GM13977 (cell line): ENCODE measurements around the gene SYNE1.

Experiments used
- DNase-seq: peaks from one replicate; pipeline ENCODE4 v3.0.0; 2012; ENCODE audit warnings: low spot score
- in situ Hi-C: fragments of 300-500 bp; cut with MboI; formaldehyde crosslinking; loops from one replicate; pipeline ENCODE4 v1.12.0; 2022; ENCODE audit warnings: low sequenced_read_pairs, low pct_unique_long_range_greater_than_20kb, mixed read lengths, inconsistent platforms; ENCODE audit not compliant: unreplicated experiment
- TF ChIP-seq, protein P1 (sequence below): IDR thresholded peaks from 2 replicates; pipeline ENCODE4 v1.5.1; 2012; ENCODE audit warnings: mild to moderate bottlenecking, control low read depth; ENCODE audit not compliant: insufficient read depth; ENCODE audit errors: extremely low read depth, missing control alignments

SYNE1 gene

DNA sequence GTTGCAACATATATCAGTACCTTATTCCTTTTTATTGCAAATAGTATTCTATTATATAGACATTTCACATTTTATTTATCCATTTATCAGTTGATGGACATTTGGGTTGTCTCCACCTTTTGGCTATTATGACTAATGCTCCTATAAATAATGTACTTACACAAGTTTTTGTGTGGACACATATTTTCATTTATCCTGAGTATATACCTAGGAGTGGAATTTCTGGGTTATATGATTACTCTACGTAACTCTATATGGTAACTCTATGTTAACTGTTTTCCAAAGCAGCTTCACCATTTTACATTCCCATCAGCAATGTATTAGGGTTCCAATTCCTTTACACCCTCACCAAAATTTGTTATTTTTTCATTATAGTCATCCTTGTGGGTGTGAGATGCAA is 424.7 kb downstream of the SYNE1 start:
- in situ Hi-C loops, result no loop called here
- no peak for DNase-seq
- TF ChIP-seq, protein P1, sequence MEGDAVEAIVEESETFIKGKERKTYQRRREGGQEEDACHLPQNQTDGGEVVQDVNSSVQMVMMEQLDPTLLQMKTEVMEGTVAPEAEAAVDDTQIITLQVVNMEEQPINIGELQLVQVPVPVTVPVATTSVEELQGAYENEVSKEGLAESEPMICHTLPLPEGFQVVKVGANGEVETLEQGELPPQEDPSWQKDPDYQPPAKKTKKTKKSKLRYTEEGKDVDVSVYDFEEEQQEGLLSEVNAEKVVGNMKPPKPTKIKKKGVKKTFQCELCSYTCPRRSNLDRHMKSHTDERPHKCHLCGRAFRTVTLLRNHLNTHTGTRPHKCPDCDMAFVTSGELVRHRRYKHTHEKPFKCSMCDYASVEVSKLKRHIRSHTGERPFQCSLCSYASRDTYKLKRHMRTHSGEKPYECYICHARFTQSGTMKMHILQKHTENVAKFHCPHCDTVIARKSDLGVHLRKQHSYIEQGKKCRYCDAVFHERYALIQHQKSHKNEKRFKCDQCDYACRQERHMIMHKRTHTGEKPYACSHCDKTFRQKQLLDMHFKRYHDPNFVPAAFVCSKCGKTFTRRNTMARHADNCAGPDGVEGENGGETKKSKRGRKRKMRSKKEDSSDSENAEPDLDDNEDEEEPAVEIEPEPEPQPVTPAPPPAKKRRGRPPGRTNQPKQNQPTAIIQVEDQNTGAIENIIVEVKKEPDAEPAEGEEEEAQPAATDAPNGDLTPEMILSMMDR, result no peak

DNA sequence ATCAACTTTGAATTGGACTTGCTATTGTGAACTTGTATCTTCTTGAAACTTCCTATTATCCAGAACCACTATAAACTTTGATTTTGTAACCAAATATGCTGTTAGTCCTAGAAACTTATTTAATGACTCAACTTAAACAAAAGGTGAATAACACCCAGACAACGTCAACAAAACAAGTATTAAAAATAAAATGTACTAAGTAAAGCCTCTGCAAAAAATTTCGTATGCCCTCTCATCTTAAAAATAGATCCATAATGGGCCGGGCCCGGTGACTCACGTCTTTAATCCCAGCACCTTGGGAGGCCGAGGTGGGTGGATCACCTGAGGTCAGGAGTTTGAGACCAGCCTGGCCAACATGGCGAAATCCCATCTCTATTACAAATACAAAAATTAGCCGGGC is 428.0 kb downstream of the SYNE1 start:
- DNase-seq, result no peak
- TF ChIP-seq, protein P1, result no peak
- in situ Hi-C loops, result no loop called here

DNA sequence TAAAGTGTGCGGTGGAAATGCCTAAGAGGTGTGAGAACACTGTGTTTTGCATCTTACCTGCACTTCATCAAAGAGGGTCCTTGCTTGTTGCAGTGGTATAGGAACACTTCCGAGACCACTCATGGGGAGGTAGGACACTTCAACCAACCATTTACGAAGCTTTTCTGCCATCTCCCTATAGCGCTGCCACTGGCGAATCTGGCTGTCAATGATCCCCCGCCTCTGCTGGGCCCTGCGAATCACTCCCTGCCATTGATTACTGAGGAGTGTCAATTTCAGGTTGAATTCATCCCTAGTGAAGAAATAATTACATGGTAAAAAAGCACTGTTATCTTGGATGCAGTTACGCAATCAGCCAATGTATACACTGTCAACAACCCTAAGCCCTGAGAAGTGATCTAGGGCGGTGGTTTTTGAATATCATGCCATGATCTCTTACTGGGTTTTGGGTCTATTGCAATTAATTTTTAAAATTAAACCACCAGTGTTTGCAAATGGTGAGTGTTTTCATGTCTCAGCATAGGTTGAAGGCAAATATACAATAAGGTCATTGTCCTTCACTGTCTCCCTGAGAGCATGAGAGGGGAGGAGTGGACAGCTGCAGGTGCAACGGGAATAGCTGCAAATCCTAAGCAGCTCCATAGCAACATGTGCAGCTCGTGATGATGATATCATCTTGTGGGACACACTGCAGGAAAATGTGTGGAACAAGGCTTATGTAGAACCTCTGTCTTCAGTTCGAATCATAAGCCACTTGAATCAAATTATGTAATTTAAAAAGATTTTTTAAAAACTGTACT is 429.0 kb downstream of the SYNE1 start:
- no peak for DNase-seq
- TF ChIP-seq, protein P1, result no peak
- in situ Hi-C loops, result no loop called here

DNA sequence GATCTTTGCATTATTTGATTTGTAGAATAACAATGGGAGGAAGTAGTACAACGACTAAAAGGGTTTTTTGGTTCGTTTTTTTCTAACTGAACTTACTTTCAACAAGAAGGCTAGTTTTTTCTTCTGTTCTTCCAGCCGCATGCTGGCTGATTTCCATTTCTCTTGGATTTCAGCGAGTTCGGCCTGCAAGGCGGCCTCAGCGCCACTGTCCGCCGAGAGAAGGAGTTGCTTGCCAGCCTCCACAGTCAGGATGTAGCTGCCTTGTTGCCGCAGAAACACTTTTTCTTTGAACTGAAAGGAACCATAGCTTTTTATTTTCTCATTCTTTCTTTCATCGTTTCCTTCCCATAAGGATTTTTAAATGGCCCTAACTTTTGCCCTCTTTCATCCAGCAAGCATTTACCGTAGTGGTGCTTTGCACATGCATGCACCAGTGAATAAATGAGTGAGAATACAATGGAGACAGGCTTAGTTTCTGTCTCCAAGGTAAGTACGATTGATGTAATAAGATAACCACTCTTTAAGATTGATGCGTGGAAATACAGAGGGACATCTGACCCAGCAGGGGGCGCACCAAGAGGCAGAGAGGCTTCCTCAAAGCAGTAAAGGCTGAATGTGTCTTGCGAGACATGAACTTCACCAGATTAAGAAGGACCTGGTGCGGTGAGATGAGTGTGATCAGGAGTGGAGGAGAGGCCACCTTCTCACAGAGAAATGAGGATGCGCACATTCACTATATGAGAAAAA is 430.9 kb downstream of the SYNE1 start:
- in situ Hi-C loops, result no loop called here
- TF ChIP-seq, protein P1, result peak; percentile 11
- no peak for DNase-seq

DNA sequence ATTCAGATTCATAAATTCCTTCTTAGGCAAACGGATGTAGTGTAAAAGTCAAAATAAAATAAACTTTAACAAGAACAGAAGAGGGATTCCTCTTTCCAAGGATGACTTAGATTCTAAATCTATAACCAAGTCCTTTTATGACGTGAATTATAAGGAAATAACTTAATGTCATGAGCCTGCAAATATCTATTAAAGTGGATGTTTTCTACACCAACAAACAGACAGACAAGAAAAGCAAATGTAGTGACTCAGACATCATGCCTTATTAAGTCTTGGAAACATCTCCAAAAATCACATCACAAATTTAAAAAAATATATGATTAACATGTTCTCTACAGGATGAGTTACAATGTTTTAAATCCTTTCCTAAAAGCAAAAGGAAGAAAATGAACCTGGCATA is 432.6 kb downstream of the SYNE1 start:
- no peak for DNase-seq
- in situ Hi-C loops, result no loop called here
- TF ChIP-seq, protein P1, result no peak

DNA sequence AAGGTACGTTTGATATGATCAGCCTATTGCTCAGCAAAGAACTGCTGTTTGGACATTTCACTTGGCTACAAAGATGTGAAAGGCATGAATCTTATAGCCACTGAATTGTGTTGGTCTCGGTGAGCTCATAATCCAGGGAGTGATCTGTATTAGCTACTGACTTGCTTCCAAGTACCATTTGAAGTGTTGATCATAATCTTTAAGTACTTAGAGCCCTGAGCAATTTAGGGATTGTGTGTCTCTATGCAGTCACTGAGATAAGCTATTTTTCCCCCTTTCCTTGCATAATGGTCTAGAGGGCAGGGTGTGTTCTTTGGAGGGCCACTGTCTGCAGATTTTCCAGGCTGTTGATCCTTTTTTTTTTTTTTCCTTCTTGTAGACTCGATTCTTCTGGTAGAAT is 436.0 kb downstream of the SYNE1 start:
- in situ Hi-C loops, result no loop called here
- DNase-seq, result no peak

More for the DNA sequence above, 436.0 kb downstream of the SYNE1 start:
- TF ChIP-seq, protein P1, result no peak
